GM12873 (cell line): ENCODE results near the gene B4GALT1.

Experiments used
- CTCF ChIP-seq: IDR thresholded peaks from 2 replicates; pipeline ENCODE4 v1.5.1; 2012; ENCODE audit warnings: low read depth, mild to moderate bottlenecking, moderate library complexity, low read length, control low read depth; ENCODE audit not compliant: insufficient read depth; ENCODE audit errors: missing control alignments

The B4GALT1 gene

GRCh38 chr9:33120620-33121019 lies 46.5 kb downstream of the B4GALT1 start:
- no peak for TF ChIP-seq CTCF

GRCh38 chr9:33117796-33118195 lies 49.3 kb downstream of the B4GALT1 start:
- TF ChIP-seq CTCF = no peak

GRCh38 chr9:33117306-33117705 lies 49.8 kb downstream of the B4GALT1 start:
- TF ChIP-seq CTCF = no peak

GRCh38 chr9:33116860-33117259 lies 50.3 kb downstream of the B4GALT1 start:
- no peak for TF ChIP-seq CTCF

GRCh38 chr9:33114746-33115145 lies 52.4 kb downstream of the B4GALT1 start:
- no peak for TF ChIP-seq CTCF

GRCh38 chr9:33113799-33114547 lies 53.2 kb downstream of the B4GALT1 start:
- TF ChIP-seq CTCF = no peak

GRCh38 chr9:33112094-33112493 lies 55.0 kb downstream of the B4GALT1 start:
- TF ChIP-seq CTCF = no peak

- no peak for TF ChIP-seq CTCF
Observed at GRCh38 chr9:33111631-33112030, 55.5 kb downstream of the B4GALT1 start.
